NK-92 treated with Interleukin-12 subunit alpha and Interleukin-12 subunit beta, amount 100 ng/mL, for 24 hours (cell line): Measurements from ENCODE around the gene CLN6.
"Not testable (repeated sequence)": the region's sequence is repeated elsewhere in the genome, so short reads cannot be mapped to it uniquely, and the experiment has no call there.

Experiments
- DNase-seq: peaks from one replicate; lab custom pipeline; 2025; lab: John Stamatoyannopoulos, UW

Gene CLN6

DNA sequence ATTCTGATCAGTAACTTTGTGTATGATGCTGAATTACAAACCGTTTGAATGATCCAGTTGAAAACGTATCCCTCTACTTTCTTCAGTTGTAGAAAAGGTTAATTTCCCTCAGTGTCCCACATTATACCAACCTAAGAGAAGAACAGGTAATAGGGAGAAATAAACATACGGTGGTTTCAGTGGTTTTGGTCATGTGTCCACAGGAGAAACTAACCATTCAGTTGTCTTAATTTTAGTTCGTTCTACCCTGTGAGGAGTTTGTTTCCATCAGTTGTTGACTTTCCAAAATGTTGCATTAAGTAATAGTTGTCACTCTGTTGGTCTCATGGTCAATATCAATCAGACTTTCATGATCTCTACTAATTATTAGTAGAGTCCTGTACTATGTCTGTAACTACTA lies 39.5 kb downstream of the CLN6 start:
- no peak for DNase-seq

DNA sequence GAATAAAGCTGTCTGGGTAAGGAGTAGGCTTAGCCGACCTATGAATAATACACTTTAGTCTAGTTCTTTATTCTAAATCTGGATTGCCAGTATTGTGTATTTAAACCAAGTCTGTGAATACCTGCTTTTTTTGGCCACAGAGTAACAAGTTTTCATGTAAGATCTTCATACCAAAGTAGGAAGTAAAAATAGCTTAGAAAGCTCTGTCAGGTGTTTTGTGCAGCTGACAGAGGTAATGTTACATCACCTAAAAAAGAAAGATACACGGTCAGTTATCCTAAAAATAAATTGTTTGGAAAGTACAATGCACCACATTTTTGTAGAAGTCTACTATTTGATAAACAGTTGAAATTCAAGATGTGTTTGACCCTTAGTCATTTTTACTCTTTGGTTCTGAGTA lies 40.9 kb downstream of the CLN6 start:
- no peak for DNase-seq

DNA sequence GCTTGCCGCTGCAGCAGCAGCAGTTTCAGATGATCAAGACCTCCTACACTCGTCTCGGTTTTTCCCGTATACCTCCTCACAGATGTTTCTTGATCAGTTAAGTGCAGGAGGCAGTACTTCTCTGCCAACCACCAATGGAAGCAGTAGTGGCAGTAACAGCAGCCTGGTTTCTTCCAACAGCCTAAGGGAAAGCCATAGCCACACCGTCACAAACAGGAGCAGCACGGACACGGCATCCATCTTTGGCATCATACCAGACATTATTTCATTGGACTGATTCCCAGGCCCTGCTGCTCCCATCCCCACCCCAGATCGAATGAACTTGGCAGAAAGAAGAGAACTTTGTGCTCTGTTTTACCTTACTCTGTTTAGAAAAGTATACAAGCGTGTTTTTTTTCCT lies 42.0 kb downstream of the CLN6 start:
- no peak for DNase-seq

DNA sequence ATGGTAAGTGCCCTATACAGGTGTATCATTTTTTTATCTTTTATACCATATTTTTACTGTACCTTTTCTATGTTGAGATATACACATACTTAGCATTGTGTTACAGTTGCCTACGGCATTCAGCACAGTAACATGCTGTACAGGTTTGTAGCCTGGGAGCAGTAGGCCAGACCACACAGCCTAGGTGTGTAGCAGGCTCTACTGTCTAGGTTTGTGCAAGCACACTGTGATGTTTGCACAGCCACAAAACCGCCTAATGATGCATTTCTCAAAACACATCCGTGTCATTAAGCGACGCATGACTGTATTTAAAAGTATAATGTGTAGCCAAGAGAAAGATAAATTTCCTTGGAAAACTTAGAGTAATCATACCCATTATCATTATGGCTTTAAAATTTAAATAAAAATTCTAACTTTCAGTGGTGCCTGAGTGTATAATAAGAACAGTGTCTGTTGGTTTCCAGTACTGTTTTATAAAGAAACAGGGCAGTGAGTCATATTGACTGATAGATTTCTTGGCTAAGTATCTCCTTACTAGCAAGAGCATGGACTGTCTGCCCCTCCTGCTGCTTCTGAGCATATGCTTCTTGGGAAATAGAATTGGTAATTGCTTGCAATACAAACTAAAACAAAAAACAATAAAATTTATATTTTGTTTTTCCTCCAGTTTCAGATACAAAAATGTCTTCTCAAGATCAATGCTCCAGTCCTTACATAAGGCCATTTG lies 42.7 kb downstream of the CLN6 start:
- DNase-seq: no peak

DNA sequence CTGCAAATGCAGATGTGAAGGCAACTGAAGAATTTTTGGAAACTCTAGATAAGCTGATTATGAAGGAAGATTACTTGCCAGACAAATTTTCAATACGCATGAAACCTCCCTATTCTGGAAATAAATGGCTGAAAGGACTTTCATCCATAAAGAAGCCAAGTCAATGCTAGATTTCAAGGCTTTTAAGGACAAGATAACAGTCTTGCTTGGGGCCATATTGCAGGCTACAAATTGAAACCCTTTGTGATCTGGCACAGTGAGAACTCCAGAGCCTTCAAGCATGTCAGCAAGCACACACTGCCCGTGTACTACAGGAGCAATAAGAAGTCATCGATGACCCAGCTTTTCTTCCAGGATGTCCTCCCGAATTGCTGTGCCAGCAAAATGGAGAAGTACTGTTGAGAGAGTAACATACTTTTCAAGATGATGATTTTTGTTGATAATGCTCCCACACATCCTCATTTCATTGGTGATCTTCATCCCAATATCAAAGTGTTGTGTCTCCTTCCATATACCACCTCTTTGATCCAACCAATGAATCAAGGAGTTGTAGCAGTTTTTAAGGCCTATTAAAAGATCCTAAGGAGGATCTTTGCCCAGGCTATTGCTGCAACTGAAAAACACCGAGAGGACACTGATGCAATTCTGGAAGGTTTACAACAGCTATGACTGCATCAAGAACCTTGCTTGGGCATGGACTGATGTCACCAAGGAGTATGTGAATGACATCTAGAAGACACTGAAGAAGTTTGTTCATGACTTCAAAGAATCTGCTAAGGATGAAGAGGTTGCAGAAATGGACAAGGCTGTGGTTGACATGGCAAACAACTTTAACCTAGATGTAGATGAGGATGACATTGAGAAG lies 44.7 kb downstream of the CLN6 start:
- DNase-seq: no peak

DNA sequence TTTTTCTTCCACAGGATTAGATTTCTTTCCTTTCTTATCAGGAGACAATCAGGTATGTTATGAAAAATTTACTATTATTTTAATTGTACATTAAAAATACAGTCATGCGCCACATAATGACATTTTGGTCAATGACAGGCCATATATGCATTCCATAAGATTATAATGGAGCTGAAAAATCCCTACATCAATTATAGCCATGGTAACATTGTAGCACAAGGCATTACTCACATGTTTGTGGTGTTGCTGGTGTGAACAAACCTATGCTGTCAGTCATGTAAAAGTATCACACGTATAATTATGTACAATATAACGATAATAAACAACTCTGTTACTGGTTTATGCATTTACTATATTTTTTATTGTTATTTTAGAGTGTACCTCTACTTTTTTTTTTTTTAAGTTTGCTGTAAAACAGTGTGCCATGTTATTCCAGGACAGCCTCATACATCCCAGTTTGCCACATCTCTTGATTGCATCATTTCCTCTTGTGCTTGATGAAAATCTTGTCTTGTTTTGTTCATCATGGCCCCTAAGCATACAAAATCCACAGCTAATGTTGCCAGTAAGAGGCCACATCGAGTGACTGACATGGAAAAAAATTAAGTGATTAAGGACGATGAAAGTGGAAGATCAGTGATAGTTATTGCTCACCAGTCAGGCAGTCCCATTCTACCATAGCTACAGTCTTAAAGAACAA lies 45.8 kb downstream of the CLN6 start:
- DNase-seq: no peak

DNA sequence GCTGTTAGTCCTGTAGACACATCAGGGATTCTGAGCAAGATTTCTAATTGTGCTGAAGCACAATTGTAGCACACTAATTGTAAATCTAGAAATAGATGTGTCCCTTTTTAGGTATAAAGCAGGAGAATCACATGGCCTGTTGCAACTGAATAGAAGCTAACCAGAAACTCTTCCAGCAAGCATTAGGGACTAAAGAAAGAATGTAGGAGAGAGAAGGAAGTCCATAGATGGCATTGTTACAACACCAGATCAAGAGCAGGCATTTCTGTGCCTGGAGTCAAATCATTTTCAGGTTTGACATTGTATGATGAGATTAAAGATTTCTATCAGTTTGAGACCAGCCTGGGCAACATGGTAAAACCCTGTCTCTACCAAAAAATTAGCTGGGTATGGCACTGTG lies 51.8 kb downstream of the CLN6 start:
- no peak for DNase-seq

DNA sequence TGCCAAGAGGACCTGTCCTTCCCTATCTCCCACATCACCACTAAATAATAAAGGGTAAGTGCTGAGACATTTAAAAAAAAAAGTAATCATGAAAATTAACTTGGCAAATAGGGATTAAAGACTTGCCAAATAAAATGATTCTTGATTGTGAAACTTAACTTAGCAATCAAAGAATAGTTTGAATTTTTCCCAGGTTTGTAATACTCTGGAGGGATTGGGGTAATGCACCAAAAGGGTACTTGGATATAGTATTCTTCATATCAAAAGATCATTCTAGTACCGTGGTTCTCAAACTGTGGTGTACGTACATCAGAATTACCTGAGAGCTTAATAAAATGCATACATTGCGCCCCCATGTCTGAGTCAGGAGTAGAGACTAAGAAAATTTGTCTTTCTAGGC lies 52.9 kb downstream of the CLN6 start:
- no peak for DNase-seq

DNA sequence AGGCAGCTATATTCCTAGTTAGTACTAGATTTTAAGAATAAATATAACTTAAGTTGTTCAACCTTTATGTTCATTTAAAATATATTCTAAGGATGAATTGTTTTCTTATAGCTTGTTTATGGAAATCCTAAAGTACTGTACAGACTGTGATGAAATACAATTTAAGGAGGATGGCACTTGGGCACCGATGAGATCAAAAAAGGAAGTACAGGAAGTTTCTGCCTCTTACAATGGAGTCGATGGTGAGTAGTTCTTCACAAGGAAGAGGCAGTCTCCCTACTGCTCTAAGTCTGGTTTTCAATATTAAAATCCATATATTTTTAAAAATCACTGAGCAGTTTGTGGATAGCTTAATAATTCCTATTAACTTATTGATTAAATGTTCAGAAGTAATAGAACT lies 54.0 kb downstream of the CLN6 start:
- DNase-seq: no peak

DNA sequence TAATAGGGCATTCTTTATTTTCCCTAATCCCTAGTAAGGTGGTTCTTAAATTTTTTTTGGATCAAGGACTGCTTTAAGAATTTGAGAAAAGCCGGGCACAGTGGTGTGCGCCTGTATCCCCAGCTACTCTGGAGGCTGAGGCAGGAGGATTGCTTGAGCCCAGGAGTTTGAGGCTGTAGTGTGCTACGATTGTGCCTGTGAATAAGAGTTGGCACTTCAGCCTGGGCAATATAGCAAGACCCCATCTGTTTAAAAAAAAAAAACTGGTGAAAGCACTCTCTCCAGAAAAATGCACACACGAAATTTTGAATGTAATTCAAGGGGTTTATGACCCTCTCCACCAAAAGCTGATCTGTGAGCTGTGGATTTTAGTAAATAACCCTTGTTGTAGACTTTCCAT lies 56.4 kb downstream of the CLN6 start:
- DNase-seq: no peak

DNA sequence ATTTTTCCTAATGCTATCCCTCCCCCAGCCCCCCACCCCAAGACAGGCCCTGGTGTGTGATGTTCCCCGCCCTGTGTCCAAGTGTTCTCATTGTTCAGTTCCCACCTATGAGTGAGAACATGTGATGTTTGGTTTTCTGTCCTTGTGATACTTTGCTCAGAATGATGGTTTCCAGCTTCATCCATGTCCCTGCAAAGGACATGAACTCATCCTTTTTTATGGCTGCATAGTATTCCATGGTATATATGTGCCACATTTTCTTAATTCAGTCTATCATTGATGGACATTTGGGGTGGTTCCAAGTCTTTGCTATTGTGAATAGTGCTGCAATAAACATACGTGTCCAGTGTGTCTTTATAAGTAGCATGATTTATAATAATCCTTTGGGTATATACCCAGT lies 57.5 kb downstream of the CLN6 start:
- DNase-seq: not testable (repeated sequence)

DNA sequence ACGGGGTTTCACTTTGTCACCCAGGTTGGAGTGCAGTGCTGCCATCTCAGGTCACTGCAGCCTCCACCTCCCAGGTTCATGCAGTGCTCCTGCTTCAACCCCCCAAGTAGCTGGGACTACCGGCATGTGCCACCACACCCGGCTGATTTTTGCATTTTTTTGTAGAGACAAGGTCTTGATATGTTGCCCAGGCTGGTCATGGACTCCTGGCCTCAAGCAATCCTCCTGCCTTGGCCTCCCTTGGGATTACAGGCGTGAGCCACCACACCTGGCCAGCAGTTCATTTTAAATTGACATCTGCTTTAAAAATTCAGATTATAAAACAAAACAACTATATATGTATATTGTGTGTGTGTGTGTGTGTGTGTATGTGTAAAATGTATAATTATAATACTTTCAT lies 62.7 kb downstream of the CLN6 start:
- no peak for DNase-seq

DNA sequence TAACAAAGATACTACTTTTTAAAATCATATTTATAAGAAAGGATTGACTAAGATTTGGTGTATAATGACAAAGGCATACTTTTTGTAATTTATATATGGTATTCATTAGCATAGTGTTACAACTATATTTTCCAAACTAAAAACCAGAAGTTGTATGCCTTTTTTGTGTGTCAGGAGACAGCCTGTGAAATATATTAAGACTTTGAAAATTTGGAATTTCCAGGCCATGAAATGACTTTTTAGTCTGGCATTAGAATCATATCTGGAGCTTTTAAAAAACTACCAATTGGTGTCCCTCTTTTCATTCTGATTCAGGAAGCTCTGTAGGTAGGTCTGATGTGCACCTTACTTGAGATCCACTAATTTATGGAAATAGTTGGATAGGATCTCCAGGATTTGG lies 66.3 kb downstream of the CLN6 start:
- no peak for DNase-seq

DNA sequence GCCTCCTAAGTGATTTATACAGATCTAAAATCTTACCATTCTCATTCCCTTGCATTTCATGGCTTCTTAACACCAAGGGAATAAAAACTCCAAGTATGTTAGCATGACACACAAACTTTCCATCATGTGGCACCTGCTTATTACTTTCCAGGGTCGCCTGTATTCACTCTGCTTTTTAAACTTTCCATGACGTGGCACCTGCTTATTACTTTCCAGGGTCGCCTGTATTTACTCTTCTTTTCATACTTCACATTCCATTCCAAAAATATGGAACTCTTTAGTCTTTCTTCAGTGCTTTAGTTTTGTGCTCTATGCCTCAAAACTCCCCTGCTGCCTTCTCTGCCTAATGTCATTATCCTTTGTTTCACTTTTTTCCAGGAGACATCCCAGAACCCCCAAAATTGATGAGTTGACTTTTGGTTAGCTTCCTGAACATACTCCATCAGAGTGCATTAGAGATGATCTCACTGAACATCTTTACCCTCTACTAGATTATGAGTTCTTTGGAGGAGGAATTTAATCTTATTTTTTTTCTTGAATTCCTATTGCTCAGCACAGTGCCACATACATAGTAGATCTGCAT lies 71.4 kb downstream of the CLN6 start:
- no peak for DNase-seq

DNA sequence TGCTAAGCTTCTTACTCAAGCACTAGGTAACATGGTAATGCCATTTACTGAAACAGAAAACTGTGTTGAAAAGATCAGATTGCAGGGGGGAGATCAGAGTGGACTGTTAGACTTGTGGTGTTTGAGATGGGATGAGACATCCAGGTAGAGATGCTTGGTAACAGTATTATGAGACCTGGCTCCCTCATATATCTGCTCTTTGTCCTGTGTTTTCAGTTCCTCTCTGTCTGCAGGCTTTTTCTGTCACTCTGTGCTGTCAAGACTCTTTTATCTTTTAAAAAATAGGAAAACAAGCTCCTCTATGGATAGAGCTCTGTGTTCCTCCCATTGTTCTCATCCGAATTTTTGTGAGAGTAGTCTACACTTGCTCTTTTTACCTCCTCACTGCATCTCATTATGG lies 72.5 kb downstream of the CLN6 start:
- DNase-seq: no peak
